IPS-NIHi11 (cell line): ENCODE results near the gene CDH20.

Experiments used
- DNase-seq: peaks from one replicate; pipeline ENCODE4 v3.0.0; 2012; ENCODE audit warnings: mixed read lengths, low spot score

The CDH20 gene

GRCh38 chr18:61426492-61427053 is 93.3 kb downstream of the CDH20 start:
- DNase-seq, result no peak

GRCh38 chr18:61428266-61428665 is 95.0 kb downstream of the CDH20 start:
- no peak for DNase-seq

GRCh38 chr18:61432590-61432989 is 99.4 kb downstream of the CDH20 start:
- no peak for DNase-seq

GRCh38 chr18:61435064-61435652 is 101.9 kb downstream of the CDH20 start:
- DNase-seq, result peak; percentile 65

- no peak for DNase-seq
Measured at GRCh38 chr18:61443081-61443725, 110.0 kb downstream of the CDH20 start.

GRCh38 chr18:61448316-61448715 is 115.1 kb downstream of the CDH20 start:
- no peak for DNase-seq

GRCh38 chr18:61459896-61460648 is 126.8 kb downstream of the CDH20 start:
- no peak for DNase-seq

- DNase-seq, result no peak
Measured at GRCh38 chr18:61464551-61465142, 131.4 kb downstream of the CDH20 start.

- DNase-seq, result no peak
Measured at GRCh38 chr18:61466736-61467135, 133.5 kb downstream of the CDH20 start.

- DNase-seq, result no peak
Measured at GRCh38 chr18:61470031-61470674, 136.9 kb downstream of the CDH20 start.

GRCh38 chr18:61471541-61471940 is 138.3 kb downstream of the CDH20 start:
- DNase-seq, result no peak

GRCh38 chr18:61471942-61472341 is 138.7 kb downstream of the CDH20 start:
- no peak for DNase-seq

GRCh38 chr18:61474341-61474740 is 141.1 kb downstream of the CDH20 start:
- DNase-seq, result no peak

GRCh38 chr18:61474918-61475317 is 141.7 kb downstream of the CDH20 start:
- no peak for DNase-seq

GRCh38 chr18:61475931-61476330 is 142.7 kb downstream of the CDH20 start:
- no peak for DNase-seq

GRCh38 chr18:61489334-61489733 is 156.1 kb downstream of the CDH20 start:
- DNase-seq, result no peak

- DNase-seq, result no peak
Measured at GRCh38 chr18:61496374-61496773, 163.1 kb downstream of the CDH20 start.

GRCh38 chr18:61497422-61497821 is 164.2 kb downstream of the CDH20 start:
- peak; percentile 16 for DNase-seq

GRCh38 chr18:61502472-61502871 is 169.2 kb downstream of the CDH20 start:
- DNase-seq, result peak; percentile 61

GRCh38 chr18:61503688-61504087 is 170.5 kb downstream of the CDH20 start:
- no peak for DNase-seq

GRCh38 chr18:61528961-61529360 is 195.7 kb downstream of the CDH20 start:
- DNase-seq, result no peak

GRCh38 chr18:61530681-61531080 is 197.5 kb downstream of the CDH20 start:
- DNase-seq, result no peak
